ENCODE data around the gene METRNL. TPM values are rescaled to one million over a fixed set of nuclear protein-coding genes. Genes with fewer than 3 reads are reported as not detected.

The METRNL gene
- total and polyA plus RNA-seq, 4 donors: 0.67 to 9.0 (median 8.6) TPM

DNA sequence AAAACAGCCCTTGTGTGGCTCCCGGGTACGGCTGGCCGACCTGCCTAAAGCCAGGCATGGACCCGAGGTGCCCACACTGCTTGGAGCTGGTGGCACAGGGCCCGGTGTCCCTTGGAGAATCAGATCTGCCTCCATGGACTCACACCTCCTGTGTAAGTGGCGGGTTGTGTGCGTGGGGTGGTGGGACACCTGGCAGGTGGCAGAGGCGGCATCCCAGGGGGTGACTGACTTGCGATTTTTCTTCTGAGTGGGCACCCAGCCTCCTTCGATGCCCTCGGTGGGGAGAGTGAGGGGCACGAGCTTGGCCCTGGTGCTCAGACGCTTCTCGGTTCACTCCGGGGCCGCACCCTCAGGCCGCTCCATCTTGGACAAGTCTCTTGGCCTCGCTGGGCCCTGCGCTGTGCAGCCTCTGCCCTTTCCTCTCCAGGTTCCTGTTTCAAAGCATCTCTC is 35.8 kb downstream of the METRNL start (continued):
- TF ChIP-seq REST (IDR thresholded peaks at IDR 0.05): no peak
- no peak for TF ChIP-seq HNF4A (conservative IDR thresholded peaks at IDR 0.05)
- no peak for TF ChIP-seq TAF1 (conservative IDR thresholded peaks at IDR 0.05)
- no peak for TF ChIP-seq RAD21 (IDR thresholded peaks at IDR 0.05)
- TF ChIP-seq, protein P1, sequence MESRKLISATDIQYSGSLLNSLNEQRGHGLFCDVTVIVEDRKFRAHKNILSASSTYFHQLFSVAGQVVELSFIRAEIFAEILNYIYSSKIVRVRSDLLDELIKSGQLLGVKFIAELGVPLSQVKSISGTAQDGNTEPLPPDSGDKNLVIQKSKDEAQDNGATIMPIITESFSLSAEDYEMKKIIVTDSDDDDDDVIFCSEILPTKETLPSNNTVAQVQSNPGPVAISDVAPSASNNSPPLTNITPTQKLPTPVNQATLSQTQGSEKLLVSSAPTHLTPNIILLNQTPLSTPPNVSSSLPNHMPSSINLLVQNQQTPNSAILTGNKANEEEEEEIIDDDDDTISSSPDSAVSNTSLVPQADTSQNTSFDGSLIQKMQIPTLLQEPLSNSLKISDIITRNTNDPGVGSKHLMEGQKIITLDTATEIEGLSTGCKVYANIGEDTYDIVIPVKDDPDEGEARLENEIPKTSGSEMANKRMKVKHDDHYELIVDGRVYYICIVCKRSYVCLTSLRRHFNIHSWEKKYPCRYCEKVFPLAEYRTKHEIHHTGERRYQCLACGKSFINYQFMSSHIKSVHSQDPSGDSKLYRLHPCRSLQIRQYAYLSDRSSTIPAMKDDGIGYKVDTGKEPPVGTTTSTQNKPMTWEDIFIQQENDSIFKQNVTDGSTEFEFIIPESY (IDR thresholded peaks at IDR 0.05): no peak

GRCh38 chr17:83115832-83116231 is 36.4 kb downstream of the METRNL start:
- no peak for DNase-seq (ENCODE audit: low spot score)
- TF ChIP-seq FOXA2 (IDR thresholded peaks at IDR 0.05) (no peak), SP1 (IDR thresholded peaks at IDR 0.05) (no peak), RAD21 (IDR thresholded peaks at IDR 0.05) (no peak), YY1 (IDR thresholded peaks at IDR 0.05) (no peak), NR2F2 (IDR thresholded peaks at IDR 0.05) (no peak), JUND (IDR thresholded peaks at IDR 0.05) (no peak)
- H3K27ac ChIP-seq (ENCODE audit: low read depth in 1 of 2, low read length in 2 of 2): no peak overlapping the region
- no peaks in the 10 kb centered on the region for H3K4me1 ChIP-seq (ENCODE audit: control insufficient read depth in 4 of 4, insufficient read depth in 4 of 4, low read length in 3 of 4)
- H3K4me3 ChIP-seq (ENCODE audit: low read depth in 1 of 3, low read length in 3 of 3): no peak overlapping the region
- H3K27me3 ChIP-seq (ENCODE audit: control insufficient read depth in 4 of 4, insufficient read depth in 4 of 4, low read length in 3 of 4): no peaks in the 10 kb centered on the region
- H3K36me3 ChIP-seq (ENCODE audit: control insufficient read depth in 4 of 4, insufficient read depth in 3 of 4, low read depth in 1 of 4, low read length in 3 of 4): no peaks in the 10 kb centered on the region
- no peak overlapping the region for H3K9ac ChIP-seq (ENCODE audit: low read depth in 1 of 2, low read length in 2 of 2)
- no peaks in the 10 kb centered on the region for H3K9me3 ChIP-seq (ENCODE audit: control insufficient read depth in 4 of 4, low read length in 3 of 4)
- 80% methylated on average over 18 of the region's 18 CpGs for WGBS

- Histone ChIP-seq H3K4me3 (ENCODE audit: low read depth in 1 of 3, low read length in 3 of 3) (no peak overlapping the region), H3K9me3 (ENCODE audit: control insufficient read depth in 4 of 4, low read length in 3 of 4) (no peaks in the 10 kb centered on the region), H3K27me3 (ENCODE audit: control insufficient read depth in 4 of 4, insufficient read depth in 4 of 4, low read length in 3 of 4) (no peaks in the 10 kb centered on the region), H3K9ac (ENCODE audit: low read depth in 1 of 2, low read length in 2 of 2) (no peak overlapping the region), H3K27ac (ENCODE audit: low read depth in 1 of 2, low read length in 2 of 2) (no peak overlapping the region), H3K36me3 (ENCODE audit: control insufficient read depth in 4 of 4, insufficient read depth in 3 of 4, low read depth in 1 of 4, low read length in 3 of 4) (no peaks in the 10 kb centered on the region), H3K4me1 (ENCODE audit: control insufficient read depth in 4 of 4, insufficient read depth in 4 of 4, low read length in 3 of 4) (no peaks in the 10 kb centered on the region)
- WGBS: 89% methylated on average over 23 of the region's 23 CpGs
- DNase-seq (ENCODE audit: low spot score): no peak
- TF ChIP-seq FOXA1 (IDR thresholded peaks at IDR 0.05) (no peak), SP1 (IDR thresholded peaks at IDR 0.05) (no peak), EGR1 (IDR thresholded peaks at IDR 0.05; ENCODE audit: low read depth in 2 of 2) (no peak)
- TF ChIP-seq, protein P2, sequence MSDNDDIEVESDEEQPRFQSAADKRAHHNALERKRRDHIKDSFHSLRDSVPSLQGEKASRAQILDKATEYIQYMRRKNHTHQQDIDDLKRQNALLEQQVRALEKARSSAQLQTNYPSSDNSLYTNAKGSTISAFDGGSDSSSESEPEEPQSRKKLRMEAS (IDR thresholded peaks at IDR 0.05): no peak
These were observed 36.9 kb downstream of the METRNL start for GRCh38 chr17:83116311-83116771.
